NCI-H2107 treated with DMSO at 0.1 percent for 48 hours (cell line): ENCODE measurements around the gene OTOP3.
A peak's percentile ranks its signal among the peaks of the same experiment; 100 is the strongest.
"Not testable (repeated sequence)": the region's sequence is repeated elsewhere in the genome, so short reads cannot be mapped to it uniquely, and the experiment has no call there.

Source experiments
- DNase-seq: peaks from one replicate; lab custom pipeline; 2025; ENCODE audit not compliant: unreplicated experiment; lab: John Stamatoyannopoulos, UW

Gene OTOP3

DNA sequence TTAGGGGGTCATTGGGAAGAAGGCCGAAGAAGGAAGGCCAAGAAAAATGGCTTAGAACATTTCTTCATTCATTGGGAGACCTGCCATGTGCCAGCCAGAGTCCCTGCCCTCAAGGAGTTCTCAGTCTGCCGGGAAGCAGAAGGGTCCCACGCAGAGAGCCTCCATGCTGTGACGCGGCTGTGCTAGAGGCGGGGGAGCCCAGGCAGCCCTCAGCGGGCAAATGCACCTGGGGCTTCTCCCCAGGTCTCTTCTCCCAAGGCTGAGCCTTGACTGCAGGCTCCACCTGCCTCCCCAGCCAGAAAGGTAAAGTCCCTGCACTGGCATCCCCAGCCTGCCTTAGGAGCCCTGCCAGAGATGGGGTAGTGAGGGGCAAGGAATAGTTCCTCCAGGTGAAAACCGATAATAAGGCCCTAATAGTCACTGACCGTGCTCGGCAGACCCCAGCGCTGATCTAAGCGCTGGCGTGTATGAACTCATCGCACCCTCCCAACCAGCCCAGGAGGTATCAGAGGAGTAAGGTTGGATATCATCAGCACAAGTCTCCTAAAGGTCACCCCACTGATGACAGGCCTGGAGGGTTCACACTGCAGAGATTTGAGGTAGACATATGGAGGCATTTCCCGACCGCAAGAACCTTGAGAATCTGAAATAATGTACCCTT, 45.8 kb downstream of the OTOP3 start:
- no peak for DNase-seq

DNA sequence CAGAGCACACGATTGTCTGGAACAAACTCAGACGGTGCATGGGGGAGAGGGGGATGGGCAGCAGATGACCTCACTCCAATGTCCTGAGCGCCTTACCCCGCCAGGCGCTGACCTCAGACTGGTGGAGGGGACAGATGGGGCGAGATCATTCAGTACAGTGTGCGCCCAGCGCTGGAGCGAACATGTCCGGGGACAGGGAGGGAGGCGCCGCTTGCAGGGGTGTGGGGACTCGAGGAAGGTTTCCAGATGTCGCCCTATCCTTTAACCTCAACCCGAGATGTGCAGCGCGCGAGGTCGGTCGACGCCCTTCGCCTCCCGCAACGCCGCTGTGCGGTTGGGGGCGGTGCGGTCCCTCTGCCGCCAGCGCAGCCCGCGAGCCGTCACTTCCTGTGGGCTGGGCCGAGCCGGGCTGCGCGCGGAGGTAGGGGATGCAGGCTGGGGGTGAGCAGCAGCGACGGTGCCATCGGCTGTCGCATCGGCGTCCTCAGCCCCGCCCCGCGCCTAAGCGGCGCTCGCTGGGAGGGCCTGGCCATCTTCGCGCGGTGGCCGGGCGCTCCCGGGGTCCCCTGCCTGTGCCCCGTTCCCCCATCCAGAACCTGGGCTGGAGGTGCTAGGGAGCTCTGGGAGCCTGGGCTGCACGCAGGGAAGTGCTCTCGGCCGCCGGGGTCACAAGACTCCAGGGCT, 46.4 kb downstream of the OTOP3 start:
- DNase-seq, result peak; percentile 64

GRCh38 chr17:74982663-74983313, 47.1 kb downstream of the OTOP3 start:
- not testable (repeated sequence) for DNase-seq

GRCh38 chr17:74986206-74986576, 50.5 kb downstream of the OTOP3 start:
- DNase-seq, result no peak

- peak; percentile 58 for DNase-seq
These were observed 51.8 kb downstream of the OTOP3 start, which contains the start of gene CDR2L for GRCh38 chr17:74987418-74987908. TSS of gene CDR2L (plus strand) at chr17:74987632. CDS start at chr17:74988044, 412 bp downstream.

GRCh38 chr17:74987909-74988711, 52.4 kb downstream of the OTOP3 start:
- no peak for DNase-seq

DNA sequence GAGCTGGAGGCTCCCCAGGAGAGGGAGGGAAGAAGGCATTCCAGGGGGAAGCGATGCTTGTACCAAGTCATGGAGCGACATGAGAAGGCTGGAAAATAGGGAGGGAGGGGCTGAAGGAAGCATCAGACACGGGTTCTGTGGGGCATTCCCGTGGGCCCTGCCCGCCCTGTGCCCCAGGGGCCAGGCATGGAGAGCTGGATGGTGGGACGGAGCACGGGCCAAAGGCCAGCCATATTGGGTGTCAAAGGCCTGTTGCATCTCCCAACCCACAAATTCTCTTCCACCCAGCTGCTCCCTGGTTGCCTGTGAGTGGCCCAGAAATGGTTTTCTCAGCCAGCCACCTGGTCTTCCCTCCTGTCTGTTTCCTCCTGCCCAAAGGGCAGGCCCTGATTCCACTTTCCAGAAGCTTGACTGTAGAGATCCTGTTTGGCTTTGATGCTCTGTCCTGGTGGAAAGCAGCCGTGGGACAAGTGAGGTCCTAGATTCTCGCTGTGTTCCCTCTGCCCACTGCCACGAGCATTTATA, 54.9 kb downstream of the OTOP3 start:
- no peak for DNase-seq

GRCh38 chr17:74992223-74992622, 56.5 kb downstream of the OTOP3 start:
- no peak for DNase-seq

DNA sequence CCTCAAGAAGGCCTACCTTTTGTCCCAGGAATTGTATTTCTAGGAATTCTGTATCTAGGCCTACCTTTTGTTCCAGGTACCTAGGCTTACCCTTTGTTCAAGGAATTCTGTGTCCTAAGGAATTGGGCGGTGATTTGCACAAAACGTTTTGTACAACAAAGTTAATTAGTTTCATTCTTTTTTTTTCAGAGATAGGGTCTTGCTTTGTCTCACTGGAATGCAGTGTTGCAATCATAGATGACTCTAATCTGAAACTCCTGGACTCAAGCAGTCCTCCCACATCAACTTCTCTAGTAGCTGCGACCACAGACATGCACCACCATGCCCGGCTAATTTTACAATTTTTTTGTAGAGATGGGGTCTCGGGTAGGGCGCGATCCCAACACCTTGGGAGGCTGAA, 58.7 kb downstream of the OTOP3 start:
- no peak for DNase-seq

DNA sequence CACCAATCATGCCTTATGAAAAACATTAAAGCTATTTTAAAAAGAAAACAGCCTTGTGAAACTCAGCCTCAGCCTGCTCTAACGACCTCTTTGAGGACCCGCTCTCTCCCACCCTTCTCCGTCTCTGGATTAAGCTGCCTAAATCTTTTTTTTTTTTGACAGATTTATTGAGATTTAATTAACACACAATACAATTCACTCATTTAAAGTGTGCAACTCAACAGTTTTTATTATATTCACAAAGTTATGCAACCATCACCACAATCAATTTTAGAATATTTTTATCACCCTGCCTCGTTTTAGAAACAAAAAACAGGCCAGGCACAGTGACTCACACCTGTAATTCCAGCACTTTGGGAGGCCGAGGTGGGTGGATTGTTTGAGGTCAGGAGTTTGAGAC, 60.1 kb downstream of the OTOP3 start:
- no peak for DNase-seq

DNA sequence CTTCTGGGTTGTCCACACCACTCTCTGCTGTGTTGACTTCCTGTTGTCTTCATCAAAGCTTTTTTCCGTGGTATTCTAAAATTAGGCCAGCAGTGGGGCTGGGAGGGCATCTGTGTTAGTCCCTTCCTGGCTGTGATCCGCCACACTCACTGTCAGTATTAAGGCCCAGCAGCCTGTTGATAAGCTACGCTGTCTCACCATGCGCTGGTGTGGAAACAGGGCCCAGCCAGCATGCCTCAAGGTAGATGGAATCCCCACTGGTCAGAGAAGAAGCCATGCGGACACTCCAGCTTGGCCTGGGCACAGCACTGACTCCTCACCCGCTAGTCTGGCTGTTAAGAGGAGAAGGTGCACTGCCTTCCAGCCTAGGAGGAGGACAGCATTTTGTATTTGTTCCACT, 63.1 kb downstream of the OTOP3 start:
- DNase-seq, result no peak

DNA sequence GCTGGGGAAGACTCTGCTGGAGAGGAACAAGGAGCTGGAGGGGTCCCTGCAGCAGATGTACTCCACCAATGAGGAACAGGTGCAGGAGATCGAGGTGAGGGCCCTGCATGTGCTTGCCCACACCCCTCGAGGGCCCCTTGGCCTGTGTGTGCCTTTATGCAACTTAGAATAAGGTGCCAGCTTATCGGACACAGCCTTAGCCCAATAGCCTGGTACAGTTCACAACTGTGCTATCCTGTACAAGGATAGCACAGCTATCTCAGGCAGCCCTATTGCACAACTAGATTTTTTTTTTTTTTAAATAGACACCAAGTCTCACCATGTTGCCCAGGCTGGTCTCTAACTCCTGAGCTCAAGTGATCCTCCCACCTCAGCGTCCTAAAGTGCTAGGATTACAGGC, 63.8 kb downstream of the OTOP3 start:
- DNase-seq, result no peak
